ENCODE results near the gene ZMYND19.

Gene ZMYND19

GRCh38 chr9:137590469-137591383 is at the start of gene ZMYND19:
Gene ZMYND19, minus strand, starts transcription at chr9:137590512. Its CDS starts 249 bp downstream, at chr9:137590263.
- DNase-seq (ENCODE audit: low read depth): peak; percentile 93
- TF ChIP-seq, protein P1, sequence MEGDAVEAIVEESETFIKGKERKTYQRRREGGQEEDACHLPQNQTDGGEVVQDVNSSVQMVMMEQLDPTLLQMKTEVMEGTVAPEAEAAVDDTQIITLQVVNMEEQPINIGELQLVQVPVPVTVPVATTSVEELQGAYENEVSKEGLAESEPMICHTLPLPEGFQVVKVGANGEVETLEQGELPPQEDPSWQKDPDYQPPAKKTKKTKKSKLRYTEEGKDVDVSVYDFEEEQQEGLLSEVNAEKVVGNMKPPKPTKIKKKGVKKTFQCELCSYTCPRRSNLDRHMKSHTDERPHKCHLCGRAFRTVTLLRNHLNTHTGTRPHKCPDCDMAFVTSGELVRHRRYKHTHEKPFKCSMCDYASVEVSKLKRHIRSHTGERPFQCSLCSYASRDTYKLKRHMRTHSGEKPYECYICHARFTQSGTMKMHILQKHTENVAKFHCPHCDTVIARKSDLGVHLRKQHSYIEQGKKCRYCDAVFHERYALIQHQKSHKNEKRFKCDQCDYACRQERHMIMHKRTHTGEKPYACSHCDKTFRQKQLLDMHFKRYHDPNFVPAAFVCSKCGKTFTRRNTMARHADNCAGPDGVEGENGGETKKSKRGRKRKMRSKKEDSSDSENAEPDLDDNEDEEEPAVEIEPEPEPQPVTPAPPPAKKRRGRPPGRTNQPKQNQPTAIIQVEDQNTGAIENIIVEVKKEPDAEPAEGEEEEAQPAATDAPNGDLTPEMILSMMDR (IDR thresholded peaks at IDR 0.05; ENCODE audit: insufficient read depth, low read depth, low read length, missing control alignments): no peak
- H3K4me3 ChIP-seq (ENCODE audit: low read depth, low read length): peak within 1 kb of the TSS; percentile 79

DNA sequence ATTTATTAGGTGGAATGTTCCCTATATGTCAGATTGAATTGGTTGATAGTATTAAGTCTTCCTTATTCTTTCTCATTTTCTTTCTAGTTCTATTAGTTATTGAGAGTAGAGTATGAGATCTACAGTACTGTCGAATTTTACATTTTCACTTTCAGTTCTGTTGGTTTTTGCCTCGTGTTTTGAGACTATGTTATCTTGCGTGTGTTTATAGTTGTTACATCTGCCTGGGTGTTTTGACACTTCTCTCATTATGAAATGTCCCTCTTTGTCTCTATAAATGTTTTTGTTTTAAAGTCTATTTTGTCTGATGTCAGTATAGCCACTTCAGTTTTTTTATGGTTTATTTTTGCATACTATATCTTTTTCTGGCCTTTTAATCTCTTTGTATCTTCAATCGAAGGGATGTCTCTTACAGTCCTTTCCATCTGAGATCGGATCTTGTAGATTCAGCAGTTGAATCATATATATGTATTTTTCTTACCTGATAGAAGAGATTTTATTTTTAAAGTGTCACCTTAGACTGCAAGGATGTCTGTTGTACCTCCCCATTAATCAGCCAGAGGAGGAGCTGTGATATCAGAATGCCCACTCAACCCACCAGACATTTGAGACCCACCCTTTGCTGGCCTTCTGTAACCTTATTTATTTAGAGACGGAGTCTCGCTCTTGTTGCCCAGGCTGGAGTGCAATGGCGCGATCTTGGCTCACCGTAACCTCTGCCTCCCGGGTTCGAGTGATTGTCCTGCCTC is 49.2 kb upstream of the ZMYND19 start:
- peak; percentile 44 for DNase-seq (ENCODE audit: low read depth)
- peak overlapping the region; percentile 48 for H3K4me3 ChIP-seq (ENCODE audit: low read depth, low read length)
- TF ChIP-seq, protein P1 (IDR thresholded peaks at IDR 0.05; ENCODE audit: insufficient read depth, low read depth, low read length, missing control alignments): no peak

- peak overlapping the region; percentile 48 for H3K4me3 ChIP-seq (ENCODE audit: low read depth, low read length)
- TF ChIP-seq, protein P1 (IDR thresholded peaks at IDR 0.05; ENCODE audit: insufficient read depth, low read depth, low read length, missing control alignments): no peak
- no peak for DNase-seq (ENCODE audit: low read depth)
These were observed 48.4 kb upstream of the ZMYND19 start for GRCh38 chr9:137638680-137639079.

DNA sequence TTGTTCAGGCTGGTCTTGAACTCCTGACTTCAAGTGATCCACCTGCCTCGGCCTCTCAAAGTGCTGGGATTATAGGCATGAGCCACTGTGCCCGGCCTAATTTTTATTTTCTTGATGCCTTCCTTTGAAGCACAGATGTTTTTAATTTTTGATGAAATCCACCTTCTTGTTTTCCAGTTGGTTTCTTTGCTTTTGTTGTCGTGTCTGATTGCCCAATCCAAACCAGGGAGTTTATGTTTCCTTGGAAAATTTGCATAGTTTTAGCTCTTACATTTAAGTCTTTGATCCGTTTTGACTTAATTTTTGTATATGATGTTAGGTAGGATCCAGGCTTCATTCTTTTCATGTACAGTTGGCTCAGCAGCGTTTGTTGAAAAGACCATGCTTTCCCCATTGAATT is 43.7 kb upstream of the ZMYND19 start:
- DNase-seq (ENCODE audit: low read depth): no peak
- TF ChIP-seq, protein P1 (IDR thresholded peaks at IDR 0.05; ENCODE audit: insufficient read depth, low read depth, low read length, missing control alignments): no peak
- H3K4me3 ChIP-seq (ENCODE audit: low read depth, low read length): no peak overlapping the region

DNA sequence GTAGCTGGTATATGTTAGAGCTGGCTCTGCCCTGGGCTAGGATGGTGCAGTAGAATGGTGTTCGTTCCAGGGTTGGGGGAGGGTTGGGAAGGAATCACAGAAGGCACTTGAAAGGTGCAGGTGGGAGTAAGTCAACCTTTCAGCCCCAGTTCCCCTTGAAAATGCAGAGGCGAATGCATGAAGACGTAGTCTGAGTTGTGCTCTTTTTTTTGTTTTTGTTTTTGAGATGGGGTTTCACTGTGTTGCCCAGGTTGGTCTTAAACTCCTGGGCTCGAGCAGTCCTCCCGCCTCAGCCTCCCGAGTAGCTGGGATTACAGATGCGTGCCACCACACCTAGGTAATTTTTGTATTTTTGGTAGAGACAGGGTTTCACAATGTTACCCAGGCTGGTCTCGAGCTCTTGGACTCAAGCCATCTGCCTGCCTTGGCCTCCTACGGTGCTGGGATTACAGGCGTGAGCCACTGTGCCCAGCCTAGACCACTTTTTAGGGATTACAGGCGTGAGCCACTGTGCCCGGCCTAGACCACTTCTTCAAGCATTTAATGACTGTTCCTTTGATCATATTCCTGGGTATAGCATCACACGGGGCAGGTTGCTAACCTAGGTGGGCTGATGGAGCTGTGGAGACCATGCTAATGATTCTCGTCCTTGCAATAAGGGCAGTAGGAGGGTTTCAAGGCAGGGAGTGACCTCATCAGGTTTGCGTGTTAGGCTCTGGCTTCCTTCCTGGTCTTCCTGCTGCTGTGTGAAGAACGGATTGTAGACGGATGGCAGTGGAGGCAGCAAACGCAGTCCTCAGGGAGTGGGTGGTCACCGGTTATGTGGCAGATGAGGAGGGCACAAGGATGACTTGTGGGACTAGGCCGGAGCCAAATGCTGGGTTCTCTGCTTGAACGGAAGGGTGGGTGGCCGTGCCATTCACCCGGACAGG is 42.2 kb upstream of the ZMYND19 start:
- no peak for DNase-seq (ENCODE audit: low read depth)
- TF ChIP-seq, protein P1 (IDR thresholded peaks at IDR 0.05; ENCODE audit: insufficient read depth, low read depth, low read length, missing control alignments): no peak
- H3K4me3 ChIP-seq (ENCODE audit: low read depth, low read length): no peak overlapping the region
